Activated CD4-positive, alpha-beta T cell treated with anti-CD3 and anti-CD28 coated beads, Interleukin-10, Interleukin-2, amounts not matched to agents 100 ng/mL and 50 ng/mL, durations not matched to agents 16 hours and 8 hours (primary cell): Measurements from ENCODE around the gene LRRN4CL.

Source experiments
- DNase-seq: peaks from one replicate; pipeline ENCODE4 v3.0.0-alpha.2; 2020

The LRRN4CL gene

DNA sequence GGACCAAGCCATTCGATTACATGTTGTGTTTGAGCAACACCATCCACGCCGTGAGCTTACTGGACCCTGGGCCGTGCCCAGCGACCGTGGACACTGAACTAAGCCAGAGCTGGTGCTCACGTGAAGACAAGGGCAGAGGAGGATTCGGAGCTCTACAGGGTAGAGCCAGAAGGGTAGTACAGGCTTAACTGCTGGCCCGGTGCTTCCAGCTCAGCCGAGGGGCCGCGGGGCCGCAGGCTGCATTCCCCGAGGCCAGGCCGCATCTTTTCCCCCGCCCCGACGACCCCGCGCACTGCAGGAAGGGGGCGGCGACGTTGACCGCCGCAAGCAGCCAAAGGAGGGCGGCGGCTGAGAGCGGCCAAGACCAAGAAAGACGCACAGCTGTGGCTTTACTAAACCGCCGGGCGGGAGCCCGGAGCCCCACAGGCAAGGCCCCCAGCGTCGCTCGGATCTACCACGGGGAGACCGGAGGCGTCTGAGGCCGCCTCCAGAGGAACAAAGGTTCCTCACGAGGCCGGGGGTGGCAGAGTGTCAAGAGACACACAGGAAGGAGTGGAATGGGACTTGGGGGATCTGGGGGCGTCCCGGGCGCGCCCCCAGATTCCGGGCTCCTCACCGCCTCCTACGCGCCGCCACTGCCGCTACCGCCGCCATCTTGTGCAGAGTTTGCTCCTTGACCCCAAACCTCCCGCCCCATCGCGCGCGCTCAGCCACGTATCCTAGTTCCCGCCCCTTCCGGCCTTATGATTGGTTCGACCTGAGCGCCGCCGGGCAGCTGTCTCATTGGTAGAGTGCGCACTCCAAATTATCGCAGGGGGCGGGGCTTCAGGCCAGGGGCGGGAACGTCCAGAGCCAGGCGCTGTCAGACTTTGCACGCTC lies 43.1 kb downstream of the LRRN4CL start, which contains the start of gene GANAB:
GANAB (minus strand) TSS at position 668 of the 879 bp plus-strand sequence; CDS start at position 654, 14 bp downstream.
- DNase-seq = peak; percentile 99

DNA sequence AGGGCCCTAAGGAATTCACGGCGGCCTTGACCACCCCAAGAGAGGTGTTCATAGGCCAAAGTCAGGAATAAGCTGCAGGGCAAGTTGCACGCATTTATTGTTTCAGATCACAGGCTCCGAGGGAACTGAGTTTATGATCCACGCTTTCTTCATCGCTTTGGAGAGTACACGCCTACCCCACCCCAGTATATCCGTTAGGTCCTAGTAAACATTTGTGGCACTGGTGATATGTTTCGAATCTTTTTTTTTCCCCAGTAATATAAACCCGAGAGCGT lies 43.7 kb downstream of the LRRN4CL start:
- DNase-seq = peak; percentile 22

DNA sequence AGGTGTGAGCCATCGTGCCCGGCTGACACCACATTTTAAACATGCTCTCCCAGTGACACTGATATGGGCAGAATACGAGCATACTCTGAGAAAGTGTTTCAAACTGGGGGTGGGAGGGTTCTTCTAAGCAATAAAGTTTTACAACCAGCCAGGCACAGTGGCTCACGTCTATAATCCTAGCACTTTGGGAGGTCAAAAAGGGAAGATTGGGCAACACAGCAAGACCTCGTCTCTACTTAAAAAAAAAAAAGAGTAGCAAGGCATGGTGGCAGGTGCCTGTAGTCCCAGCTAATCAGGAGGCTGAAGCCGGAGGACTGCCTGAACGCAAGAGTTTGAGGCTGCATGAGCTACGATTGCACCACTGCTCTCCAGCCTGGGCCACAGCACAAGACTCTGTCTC lies 45.1 kb downstream of the LRRN4CL start:
- no peak for DNase-seq
